Left ventricle myocardium inferior (tissue), 1 donor: ENCODE measurements around the gene VEGFB. TPM values are rescaled to one million over a fixed set of nuclear protein-coding genes. Genes with fewer than 3 reads are reported as not detected.

Experiments used
- DNase-seq: peaks from one replicate; pipeline ENCODE4 v3.0.0-alpha.2; 2020
- H3K27ac ChIP-seq: fragments of 200-600 bp; replicated peaks from 2 replicates; pipeline ENCODE4 v1.8.0; 2021
- H3K27me3 ChIP-seq: fragments of 200-600 bp; 2 replicates; pipeline ENCODE4 v1.8.0; 2021; ENCODE audit warnings: low read depth
- H3K36me3 ChIP-seq: fragments of 200-600 bp; 2 replicates; pipeline ENCODE4 v1.8.0; 2021
- H3K4me1 ChIP-seq: fragments of 200-600 bp; 2 replicates; pipeline ENCODE4 v1.8.0; 2021
- H3K4me3 ChIP-seq: fragments of 200-600 bp; 2 replicates; pipeline ENCODE4 v1.8.0; 2021; ENCODE audit warnings: mild to moderate bottlenecking, moderate library complexity
- H3K9me3 ChIP-seq: fragments of 200-600 bp; replicated peaks from 2 replicates; pipeline ENCODE4 v1.8.0; 2021
- CTCF ChIP-seq: fragments of 200-600 bp; IDR thresholded peaks from 2 replicates; pipeline ENCODE4 v1.8.0; 2021; ENCODE audit warnings: antibody characterized with exemption, mild to moderate bottlenecking, borderline replicate concordance
- intact Hi-C: fragments of 100-400 bp; cut with micrococcal nuclease; formaldehyde crosslinking; loops from one replicate; pipeline ENCODE4 v1.11.0; 2022
- total RNA-seq: library from RNA; stranded (reverse); fragmentation: NEBNext Ultra II Directional; extraction: Animal tissue kit (Norgen Biotek cat#: 25700); gene quantifications from one replicate; pipeline ENCODE4 v1.2.1, GENCODE V29; 2021
- donor health status: DM: no; HTN: yes; CAD: no; lungs with severe emphysema.

Gene VEGFB
- total RNA-seq, 1 donor from 2014 or later, result 272 TPM

DNA sequence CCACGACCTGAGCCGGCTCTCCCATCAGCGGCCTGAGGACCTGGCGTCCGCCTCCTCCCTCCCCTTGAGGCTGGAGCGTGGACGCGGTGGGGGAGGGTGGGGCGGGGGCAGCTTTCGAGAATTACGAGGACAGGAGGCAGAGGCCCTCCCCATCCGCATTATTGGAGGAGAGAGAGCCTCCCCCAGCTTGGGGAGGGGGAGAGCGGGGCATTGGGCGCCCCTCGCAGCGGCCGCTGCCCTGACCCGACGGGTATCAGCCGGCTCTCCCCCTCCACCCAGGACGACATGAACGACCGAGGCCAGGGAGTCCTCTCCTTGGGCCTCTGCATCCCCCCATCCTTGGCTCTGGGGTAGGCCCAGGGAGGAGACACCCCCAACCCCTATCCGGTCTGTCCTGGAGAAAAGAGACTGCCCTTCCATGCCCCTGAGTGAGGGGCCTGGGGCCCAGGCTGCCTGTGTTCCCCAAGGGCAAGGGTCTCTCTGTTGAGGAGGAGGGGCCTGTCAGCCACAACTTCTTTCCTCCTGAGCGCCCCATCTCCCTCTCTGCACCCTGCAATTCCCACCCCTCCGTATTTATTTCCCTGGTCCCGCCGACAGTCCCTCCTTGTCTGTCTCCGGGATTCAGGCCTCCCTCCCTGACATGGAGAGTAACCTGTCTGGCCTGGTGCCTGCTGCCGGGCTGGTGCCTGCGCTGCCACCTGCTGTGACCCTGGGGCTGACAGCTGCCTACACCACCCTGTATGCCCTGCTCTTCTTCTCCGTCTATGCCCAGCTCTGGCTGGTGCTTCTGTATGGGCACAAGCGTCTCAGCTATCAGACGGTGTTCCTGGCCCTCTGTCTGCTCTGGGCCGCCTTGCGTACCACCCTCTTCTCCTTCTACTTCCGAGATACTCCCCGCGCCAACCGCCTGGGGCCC is 51.8 kb downstream of the VEGFB start:
- no peak for DNase-seq
- intact Hi-C loops, result no loop called here
- peak overlapping the region; percentile 98 for H3K27ac ChIP-seq
- H3K27me3 ChIP-seq, result peaks cover 15% of the 10 kb centered on the region
- no peak for TF ChIP-seq CTCF
- H3K36me3 ChIP-seq, result peaks cover 15% of the 10 kb centered on the region
- H3K4me1 ChIP-seq, result peaks cover 52% of the 10 kb centered on the region
- H3K9me3 ChIP-seq, result no peaks in the 10 kb centered on the region
- H3K4me3 ChIP-seq, result peak overlapping the region; percentile 92

DNA sequence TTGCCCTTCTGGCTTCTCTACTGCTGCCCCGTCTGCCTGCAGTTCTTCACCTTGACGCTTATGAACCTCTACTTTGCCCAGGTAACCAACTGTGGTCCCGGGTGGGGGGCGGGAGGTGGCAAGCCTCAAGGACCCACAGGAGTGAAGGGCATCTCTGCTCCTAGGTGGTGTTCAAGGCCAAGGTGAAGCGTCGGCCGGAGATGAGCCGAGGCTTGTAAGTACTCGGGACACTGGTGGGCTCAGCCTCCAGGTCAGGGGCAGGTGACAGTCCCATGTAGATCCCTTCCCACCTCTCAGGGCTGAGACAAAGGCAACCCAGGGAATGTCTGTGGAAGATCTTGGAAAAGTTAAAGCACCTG is 52.4 kb downstream of the VEGFB start:
- Histone ChIP-seq H3K4me1 (peaks cover 52% of the 10 kb centered on the region), H3K9me3 (no peaks in the 10 kb centered on the region), H3K27ac (no peak overlapping the region), H3K4me3 (no peak overlapping the region), H3K27me3 (peaks cover 21% of the 10 kb centered on the region), H3K36me3 (peaks cover 9% of the 10 kb centered on the region)
- intact Hi-C loops, result no loop called here
- no peak for TF ChIP-seq CTCF
- DNase-seq, result no peak

DNA sequence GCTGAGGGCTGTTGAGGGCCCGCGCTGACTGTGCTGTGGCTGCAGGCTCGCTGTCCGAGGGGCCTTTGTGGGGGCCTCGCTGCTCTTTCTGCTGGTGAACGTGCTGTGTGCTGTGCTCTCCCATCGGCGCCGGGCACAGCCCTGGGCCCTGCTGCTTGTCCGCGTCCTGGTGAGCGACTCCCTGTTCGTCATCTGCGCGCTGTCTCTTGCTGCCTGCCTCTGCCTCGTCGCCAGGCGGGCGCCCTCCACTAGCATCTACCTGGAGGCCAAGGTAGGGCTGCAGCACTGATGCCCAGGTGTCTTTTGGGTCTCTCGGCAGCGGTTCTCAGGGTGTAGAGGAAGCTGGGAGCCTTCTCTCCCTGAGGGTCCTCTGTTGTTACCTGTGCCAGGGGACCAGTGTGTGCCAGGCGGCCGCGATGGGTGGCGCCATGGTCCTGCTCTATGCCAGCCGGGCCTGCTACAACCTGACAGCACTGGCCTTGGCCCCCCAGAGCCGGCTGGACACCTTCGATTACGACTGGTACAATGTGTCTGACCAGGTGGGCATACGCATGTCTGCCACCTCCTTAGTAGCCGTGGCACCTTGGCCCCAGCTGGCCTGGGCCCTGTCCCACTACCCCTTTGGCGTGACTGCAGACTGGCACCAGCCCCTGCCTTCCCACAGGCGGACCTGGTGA is 53.4 kb downstream of the VEGFB start:
- peaks cover 52% of the 10 kb centered on the region for H3K4me1 ChIP-seq
- no peak overlapping the region for H3K27ac ChIP-seq
- intact Hi-C loops, result no loop called here
- H3K36me3 ChIP-seq, result no peaks in the 10 kb centered on the region
- H3K4me3 ChIP-seq, result no peak overlapping the region
- no peaks in the 10 kb centered on the region for H3K9me3 ChIP-seq
- no peak for TF ChIP-seq CTCF
- DNase-seq, result no peak
- peaks cover 32% of the 10 kb centered on the region for H3K27me3 ChIP-seq

DNA sequence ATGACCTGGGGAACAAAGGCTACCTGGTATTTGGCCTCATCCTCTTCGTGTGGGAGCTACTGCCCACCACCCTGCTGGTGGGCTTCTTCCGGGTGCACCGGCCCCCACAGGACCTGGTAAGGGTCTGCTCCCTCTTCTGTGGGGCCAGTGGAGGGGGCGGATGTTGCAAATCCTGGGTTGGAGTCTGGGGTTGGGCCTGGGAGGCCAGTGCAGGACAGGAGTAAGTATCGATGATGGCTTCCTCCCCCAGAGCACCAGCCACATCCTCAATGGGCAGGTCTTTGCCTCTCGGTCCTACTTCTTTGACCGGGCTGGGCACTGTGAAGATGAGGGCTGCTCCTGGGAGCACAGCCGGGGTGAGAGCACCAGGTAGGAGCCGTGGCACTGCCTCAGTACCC is 54.0 kb downstream of the VEGFB start:
- Histone ChIP-seq H3K27ac (no peak overlapping the region), H3K36me3 (no peaks in the 10 kb centered on the region), H3K9me3 (no peaks in the 10 kb centered on the region), H3K27me3 (peaks cover 37% of the 10 kb centered on the region), H3K4me1 (peaks cover 47% of the 10 kb centered on the region), H3K4me3 (no peak overlapping the region)
- intact Hi-C loops, result no loop called here
- TF ChIP-seq CTCF, result no peak
- DNase-seq, result no peak

Other genes with a start within 250 kb of the VEGFB start
- gene OTUB1, start 248.1 kb upstream of the VEGFB start, total RNA-seq, result 57.0 TPM
- gene FLRT1, start 198.7 kb upstream of the VEGFB start, total RNA-seq, result 0.44 TPM
- gene MACROD1, start 68.5 kb upstream of the VEGFB start, total RNA-seq, result 127 TPM
- gene STIP1, start 48.4 kb upstream of the VEGFB start, total RNA-seq, result 97.4 TPM
- gene FERMT3, start 27.9 kb upstream of the VEGFB start, total RNA-seq, result 5.4 TPM
- 82.3 TPM for gene TRPT1, start 8.4 kb upstream of the VEGFB start, total RNA-seq
- gene NUDT22, start 8.3 kb upstream of the VEGFB start, total RNA-seq, result 65.2 TPM
- gene DNAJC4, start 4.0 kb upstream of the VEGFB start, total RNA-seq, result 59.9 TPM
- gene FKBP2, start 6.5 kb downstream of the VEGFB start, total RNA-seq, result 45.5 TPM
- 102 TPM for gene PPP1R14B, start 12.4 kb downstream of the VEGFB start, total RNA-seq
- 10.0 TPM for gene PLCB3, start 16.9 kb downstream of the VEGFB start, total RNA-seq
- 56.3 TPM for gene BAD, start 50.1 kb downstream of the VEGFB start, total RNA-seq
- 28.4 TPM for gene GPR137, start 51.3 kb downstream of the VEGFB start, total RNA-seq
- gene KCNK4, start 56.7 kb downstream of the VEGFB start, total RNA-seq, result not detected
- not detected for gene CATSPERZ, start 65.8 kb downstream of the VEGFB start, total RNA-seq
- gene ESRRA, start 70.9 kb downstream of the VEGFB start, total RNA-seq, result 213 TPM
- 97.5 TPM for gene TRMT112, start 83.0 kb downstream of the VEGFB start, total RNA-seq
- gene PRDX5, start 83.5 kb downstream of the VEGFB start, total RNA-seq, result 321 TPM
- 7.5 TPM for gene CCDC88B, start 105.6 kb downstream of the VEGFB start, total RNA-seq
- 16.8 TPM for gene RPS6KA4, start 124.6 kb downstream of the VEGFB start, total RNA-seq